ENCODE measurements around the gene NR1I2.

DNA sequence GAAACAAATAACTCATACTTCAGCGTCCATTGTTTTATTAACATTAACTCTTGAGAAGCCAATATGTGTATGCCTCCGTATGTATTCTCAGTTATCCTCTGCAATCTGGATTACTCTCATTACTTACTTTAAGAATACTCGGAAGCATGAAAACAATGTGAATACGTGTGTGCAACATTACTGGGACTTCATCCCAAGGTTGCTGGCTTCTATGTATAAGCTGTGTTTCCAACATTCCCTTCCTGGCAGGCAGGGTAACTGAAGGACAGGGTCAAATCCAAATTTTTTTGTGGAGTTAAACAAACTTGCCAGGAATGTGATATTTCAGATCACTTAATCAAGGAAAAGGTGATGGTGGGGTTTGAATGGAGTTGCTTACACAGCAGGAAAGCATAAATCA is 34.5 kb upstream of the NR1I2 start:
- no peak for TF ChIP-seq POLR2A (IDR thresholded peaks at IDR 0.05; ENCODE audit: extremely low read depth, insufficient read length)
- TF ChIP-seq MYC (IDR thresholded peaks at IDR 0.05; ENCODE audit: low read depth, low read length) = no peak
